ENCODE data around the gene FOXK2.

- TF ChIP-seq ZNF512 (CRISPR knock-in tag; IDR thresholded peaks at IDR 0.05; ENCODE audit: borderline replicate concordance) (no peak), SMAD3 (CRISPR knock-in tag; IDR thresholded peaks at IDR 0.05; ENCODE audit: borderline replicate concordance) (no peak), USF1 (CRISPR knock-in tag; IDR thresholded peaks at IDR 0.05) (no peak), USF2 (CRISPR knock-in tag; IDR thresholded peaks at IDR 0.05) (no peak), CTCF (IDR thresholded peaks at IDR 0.05) (no peak), TEAD4 (CRISPR knock-in tag; IDR thresholded peaks at IDR 0.05) (no peak), FOXJ3 (CRISPR knock-in tag; IDR thresholded peaks at IDR 0.05; ENCODE audit: borderline replicate concordance) (no peak), SP1 (CRISPR knock-in tag; conservative IDR thresholded peaks at IDR 0.05) (no peak), CDX4 (CRISPR knock-in tag; IDR thresholded peaks at IDR 0.05; ENCODE audit: borderline replicate concordance) (no peak), HMGA2 (CRISPR knock-in tag; IDR thresholded peaks at IDR 0.05) (no peak)
These were observed 11.9 kb downstream of the FOXK2 start for GRCh38 chr17:82531431-82531881.

Data from WTC11 (cell line).